Left lung (tissue), 10 donors: Measurements from ENCODE around the gene INSM2. TPM values are rescaled to one million over a fixed set of nuclear protein-coding genes. Genes with fewer than 3 reads are reported as not detected.

Experiments
- ATAC-seq: fragments of 200-7000 bp; cut with Tn5 transposase; one replicate; pipeline ENCODE4 v1.9.1; 2020; ENCODE audit warnings: moderate library complexity
- DNase-seq, 4 donors: peaks; one replicate each; pipeline ENCODE4 v3.0.0-alpha.2; 2013 to 2020
- H3K27ac ChIP-seq, 2 donors: fragments of 200-600 bp; sonication (generic) in 1 of 2; one replicate each; pipeline versions ENCODE4 v1.5.0 to v1.8.0; 2020 to 2021
- H3K27me3 ChIP-seq, 2 donors: fragments of 200-600 bp; sonication (generic) in 1 of 2; one replicate each; pipeline versions ENCODE4 v1.5.0 to v1.8.0; 2020 to 2021
- H3K36me3 ChIP-seq, 2 donors: fragments of 200-600 bp; sonication (generic) in 1 of 2; one replicate each; pipeline versions ENCODE4 v1.5.0 to v1.8.0; 2020 to 2021
- H3K4me1 ChIP-seq, 2 donors: fragments of 200-600 bp; one replicate each; pipeline ENCODE4 v1.8.0; 2021
- H3K4me3 ChIP-seq, 2 donors: fragments of 200-600 bp; sonication (generic) in 1 of 2; one replicate each; pipeline versions ENCODE4 v1.5.0 to v1.8.0; 2020 to 2021; ENCODE audit warnings: mild to moderate bottlenecking in 1 of 2
- H3K9me3 ChIP-seq, 2 donors: fragments of 200-600 bp; sonication (generic) in 1 of 2; one replicate each; pipeline versions ENCODE4 v1.5.0 to v1.8.0; 2020 to 2021
- CTCF ChIP-seq, 2 donors: fragments of 200-600 bp; sonication (generic) in 1 of 2; IDR thresholded peaks; one replicate each; pipeline versions ENCODE4 v1.5.0 to v1.8.0; 2021; ENCODE audit warnings: antibody characterized with exemption in 2 of 2
- intact Hi-C, 2 donors: fragments of 100-400 bp; cut with DNase I; formaldehyde crosslinking; loops; one replicate each; pipeline versions ENCODE4 v1.11.2 to v1.14.2; 2022
- polyA plus RNA-seq, 6 donors: library from polyadenylated mRNA; unstranded; fragments of 120-200 nt; gene quantifications; one replicate each; pipeline ENCODE4 v1.2.1, GENCODE V29; 2013; ENCODE audit not compliant: insufficient read length in 6 of 6
- total RNA-seq, 2 donors: library from RNA; stranded (reverse); fragmentation: NEBNext Ultra II Directional; extraction: Animal tissue kit (Norgen Biotek cat#: 25700); gene quantifications; one replicate each; pipeline ENCODE4 v1.2.1, GENCODE V29; 2021
- donor health status: DM: no; HTN: yes; CAD: no.
- donor health status: DM: no; HTN: no; CAD: no.

Gene INSM2
- total and polyA plus RNA-seq, 8 donors, result 0.06 TPM; not detected in 7

GRCh38 chr14:35557221-35557747, 23.3 kb downstream of the INSM2 start:
- DNase-seq (no peak), ATAC-seq (no peak)
- no peaks in the 10 kb centered on the region for H3K36me3 ChIP-seq
- intact Hi-C loops, result no loop called here
- no peaks in the 10 kb centered on the region for H3K4me1 ChIP-seq
- no peak overlapping the region for H3K27ac ChIP-seq
- no peak for TF ChIP-seq CTCF (IDR thresholded peaks at IDR 0.05)
- H3K27me3 ChIP-seq, result no peaks in the 10 kb centered on the region
- H3K4me3 ChIP-seq, result no peak overlapping the region
- H3K9me3 ChIP-seq, result no peaks in the 10 kb centered on the region

GRCh38 chr14:35558680-35559079, 24.7 kb downstream of the INSM2 start:
- Histone ChIP-seq H3K27me3 (no peaks in the 10 kb centered on the region), H3K4me3 (no peak overlapping the region), H3K27ac (no peak overlapping the region), H3K9me3 (no peaks in the 10 kb centered on the region), H3K4me1 (no peaks in the 10 kb centered on the region), H3K36me3 (no peaks in the 10 kb centered on the region)
- intact Hi-C loops, result no loop called here
- ATAC-seq (no peak), DNase-seq (no peak)
- TF ChIP-seq CTCF (IDR thresholded peaks at IDR 0.05), result no peak

- Histone ChIP-seq H3K4me1 (no peaks in the 10 kb centered on the region), H3K36me3 (no peaks in the 10 kb centered on the region), H3K9me3 (no peaks in the 10 kb centered on the region), H3K27ac (no peak overlapping the region), H3K27me3 (no peaks in the 10 kb centered on the region), H3K4me3 (no peak overlapping the region)
- TF ChIP-seq CTCF (IDR thresholded peaks at IDR 0.05), result no peak
- no peak for DNase-seq
- intact Hi-C loops, result no loop called here
- ATAC-seq, result no peak
Observed at GRCh38 chr14:35565871-35566464, 32.0 kb downstream of the INSM2 start.

- Histone ChIP-seq H3K36me3 (no peaks in the 10 kb centered on the region), H3K27ac (no peak overlapping the region), H3K4me1 (no peaks in the 10 kb centered on the region), H3K27me3 (no peaks in the 10 kb centered on the region), H3K4me3 (no peak overlapping the region), H3K9me3 (no peaks in the 10 kb centered on the region)
- TF ChIP-seq CTCF (IDR thresholded peaks at IDR 0.05), result no peak
- intact Hi-C loops, result no loop called here
- ATAC-seq (no peak), DNase-seq (no peak)
Observed at GRCh38 chr14:35571598-35571997, 37.6 kb downstream of the INSM2 start.

GRCh38 chr14:35573911-35574310, 39.9 kb downstream of the INSM2 start:
- DNase-seq, result no peak
- H3K36me3 ChIP-seq, result no peaks in the 10 kb centered on the region
- no peak for ATAC-seq

More at GRCh38 chr14:35573911-35574310, 39.9 kb downstream of the INSM2 start:
- no peaks in the 10 kb centered on the region for H3K4me1 ChIP-seq
- no peaks in the 10 kb centered on the region for H3K9me3 ChIP-seq
- no peak overlapping the region for H3K27ac ChIP-seq
- no peak for TF ChIP-seq CTCF (IDR thresholded peaks at IDR 0.05)
- no peaks in the 10 kb centered on the region for H3K27me3 ChIP-seq
- H3K4me3 ChIP-seq, result no peak overlapping the region
- intact Hi-C loops, result no loop called here
